HG03280 (cell line): ENCODE results near the gene MEIS2.

ENCODE experiments used
- ATAC-seq: cut with Tn5 transposase; IDR thresholded peaks from one replicate; pipeline ENCODE4 v1.9.1; 2021; ENCODE audit warnings: mild to moderate bottlenecking, moderate library complexity; ENCODE audit not compliant: unreplicated experiment

MEIS2 gene

DNA sequence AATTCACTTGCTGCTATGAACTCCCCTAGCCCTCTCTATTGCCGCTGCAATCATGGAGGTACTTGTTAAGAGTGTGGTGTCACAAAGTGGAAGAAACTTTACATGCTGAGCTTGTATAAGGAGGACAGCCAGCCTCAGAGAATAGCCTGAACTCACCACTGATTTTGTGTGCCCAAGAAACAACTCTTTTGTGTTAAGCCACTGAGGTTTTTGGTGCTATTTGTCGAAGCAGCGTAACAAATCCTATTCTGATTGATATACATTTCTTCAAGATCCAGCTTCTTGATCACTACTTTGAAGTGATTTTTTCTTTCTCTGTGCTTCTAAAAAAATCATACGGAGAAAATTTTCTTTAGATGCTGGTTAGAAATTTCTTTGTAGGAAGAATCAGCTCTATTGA is 132.4 kb downstream of the MEIS2 start:
- no peak for ATAC-seq

DNA sequence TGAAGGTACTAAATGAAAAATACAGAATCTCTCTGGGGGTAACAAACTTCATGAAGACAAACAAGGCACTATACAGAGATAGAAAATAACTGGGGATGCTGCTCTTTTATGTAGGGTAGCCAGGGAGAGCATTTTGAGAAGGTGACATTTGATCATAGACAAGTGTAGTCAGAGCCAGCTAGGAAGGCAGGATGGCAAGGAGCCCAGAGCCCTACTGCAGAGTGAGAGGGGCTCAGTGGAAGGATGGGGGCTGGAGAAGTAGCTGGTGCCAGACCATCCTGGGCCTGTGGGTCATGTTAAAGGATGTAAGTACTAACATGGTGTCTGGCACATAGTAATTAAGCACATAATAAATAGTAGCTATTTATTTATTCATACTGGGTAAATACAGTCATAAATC is 133.6 kb downstream of the MEIS2 start:
- no peak for ATAC-seq

DNA sequence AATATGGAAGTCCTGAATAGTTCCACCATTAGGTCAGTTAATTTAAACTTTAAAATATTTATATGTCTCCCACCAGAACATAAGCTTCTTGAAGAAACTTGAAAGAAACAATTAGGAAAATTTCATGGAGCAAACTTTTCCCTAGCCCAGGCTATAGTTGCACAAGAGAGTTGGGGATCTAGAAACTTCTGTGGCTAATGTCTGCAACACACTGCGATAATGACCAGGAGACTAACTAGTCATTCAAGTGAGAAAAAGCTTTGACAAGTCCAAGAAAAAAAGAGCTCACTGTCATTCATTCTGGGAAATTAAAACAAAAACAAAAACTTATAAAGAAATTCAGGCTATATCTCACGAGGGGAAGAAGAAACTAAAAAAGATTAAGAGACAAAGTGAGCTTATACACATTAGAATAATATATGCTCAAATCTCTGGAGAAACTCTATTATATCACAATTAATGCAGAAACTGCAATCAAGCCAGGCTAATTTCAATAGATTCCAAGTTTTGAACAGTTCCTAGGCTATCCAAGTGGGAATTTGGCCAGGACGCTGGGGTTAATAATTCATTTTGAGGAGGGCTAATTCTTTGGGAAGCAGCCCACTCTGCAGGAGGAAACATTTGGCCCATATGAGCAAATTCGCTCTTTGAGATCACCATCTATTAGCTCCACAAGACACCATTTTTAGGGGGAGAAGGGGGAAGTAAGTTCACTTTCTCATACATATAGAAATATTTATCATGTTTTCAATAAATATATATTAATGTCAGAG is 134.6 kb downstream of the MEIS2 start:
- no peak for ATAC-seq

DNA sequence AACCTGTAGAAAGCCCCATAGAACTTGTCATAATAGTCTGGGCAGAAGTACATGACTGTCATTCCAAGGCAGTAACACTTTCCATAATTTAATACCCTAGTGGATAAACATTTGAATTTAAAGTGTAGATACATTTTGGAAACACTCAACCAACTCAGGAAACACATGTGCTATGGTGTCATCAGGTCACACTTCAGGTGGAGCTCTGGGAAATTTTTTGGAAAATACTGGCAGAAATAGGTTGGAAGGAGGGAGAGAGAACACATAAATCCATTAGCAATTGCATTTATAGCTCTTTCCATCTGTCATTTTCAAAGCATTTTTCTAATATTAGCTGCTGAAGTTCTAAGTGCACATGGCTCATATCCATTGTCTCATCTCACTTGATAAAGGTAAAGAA is 135.7 kb downstream of the MEIS2 start:
- ATAC-seq, result no peak

DNA sequence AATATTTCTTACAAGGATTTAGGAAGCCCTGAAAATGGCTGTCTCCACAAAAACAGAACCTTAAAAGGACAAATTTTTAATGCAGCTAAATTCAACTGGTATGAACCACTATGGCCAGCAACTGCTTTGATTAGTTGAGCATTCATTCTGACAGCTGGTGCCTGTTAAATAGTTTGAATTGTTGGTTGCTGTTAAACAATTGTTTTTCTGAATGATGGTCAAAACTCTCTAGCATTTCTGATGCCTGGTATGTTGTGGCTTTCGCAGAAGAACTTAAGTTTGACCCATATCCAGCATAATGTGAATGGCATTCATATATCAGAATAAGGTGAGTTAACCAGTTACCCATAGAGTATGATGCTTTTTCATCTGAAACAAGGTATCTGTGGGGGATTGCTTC is 138.4 kb downstream of the MEIS2 start:
- ATAC-seq, result no peak

DNA sequence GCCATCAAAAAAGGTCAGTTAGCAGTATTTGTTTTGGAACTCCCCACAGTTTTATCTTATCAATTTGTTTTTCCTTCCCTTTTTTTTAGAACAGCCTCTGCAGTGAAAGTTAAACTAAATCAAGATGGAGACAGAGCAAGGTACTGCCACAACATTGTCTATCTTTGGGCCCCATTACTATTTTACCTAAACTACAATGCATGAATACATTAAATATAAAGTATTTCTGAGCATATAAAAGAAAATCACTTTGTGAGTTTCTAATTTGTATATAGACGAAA is 139.5 kb downstream of the MEIS2 start:
- ATAC-seq, result no peak

DNA sequence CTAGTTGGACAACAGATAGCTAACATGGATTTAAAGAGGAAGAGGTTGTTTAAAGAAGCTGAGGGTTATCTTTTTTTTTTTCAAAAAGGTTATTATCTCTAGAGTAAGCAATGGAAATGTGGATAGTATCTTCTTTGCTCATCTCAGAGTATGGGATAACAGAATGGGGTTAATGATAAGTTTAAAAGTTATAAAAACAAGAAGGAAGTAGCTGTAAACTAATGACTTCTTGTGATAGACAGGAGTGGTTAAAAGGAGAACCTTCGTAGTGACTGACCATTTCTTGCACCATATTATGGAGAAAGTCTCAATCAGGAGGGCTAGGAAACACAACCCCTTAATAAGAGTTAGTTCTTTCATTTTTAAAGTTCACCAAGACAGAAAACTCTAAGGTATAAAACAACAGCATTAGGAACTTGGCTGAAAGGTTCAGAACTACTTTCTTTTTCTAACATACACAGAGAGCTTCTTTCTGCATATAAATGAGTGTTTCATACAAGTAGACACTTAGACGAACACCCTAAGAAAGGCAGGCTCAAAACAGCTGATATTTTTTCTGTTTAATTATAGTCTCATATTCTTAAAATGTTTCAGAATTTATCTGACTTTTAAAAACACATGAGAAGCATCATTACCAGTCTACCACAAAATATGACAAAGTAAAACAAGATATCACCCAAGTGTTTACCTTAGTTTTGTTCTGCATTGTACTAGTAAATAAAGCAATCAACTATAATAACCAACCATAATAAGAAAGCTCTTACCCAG is 140.0 kb downstream of the MEIS2 start:
- ATAC-seq, result no peak

DNA sequence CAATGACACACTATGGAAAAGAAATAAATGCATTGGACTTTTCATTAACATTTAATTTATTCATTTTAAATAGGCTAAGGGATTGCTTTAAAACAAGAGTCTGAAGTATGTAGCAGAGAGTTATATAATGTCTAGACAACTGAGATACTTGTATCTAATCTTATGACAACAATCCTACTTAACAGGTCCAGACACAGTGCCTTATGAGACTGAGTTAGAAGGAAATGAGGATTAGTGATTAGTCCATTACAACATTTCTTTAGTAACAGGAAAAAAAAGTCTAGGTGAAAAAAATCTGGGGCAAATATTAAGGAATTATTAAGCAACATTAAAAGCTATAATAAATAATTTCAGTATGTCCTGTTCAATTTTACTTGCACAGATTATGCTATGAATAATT is 140.6 kb downstream of the MEIS2 start:
- ATAC-seq, result no peak

DNA sequence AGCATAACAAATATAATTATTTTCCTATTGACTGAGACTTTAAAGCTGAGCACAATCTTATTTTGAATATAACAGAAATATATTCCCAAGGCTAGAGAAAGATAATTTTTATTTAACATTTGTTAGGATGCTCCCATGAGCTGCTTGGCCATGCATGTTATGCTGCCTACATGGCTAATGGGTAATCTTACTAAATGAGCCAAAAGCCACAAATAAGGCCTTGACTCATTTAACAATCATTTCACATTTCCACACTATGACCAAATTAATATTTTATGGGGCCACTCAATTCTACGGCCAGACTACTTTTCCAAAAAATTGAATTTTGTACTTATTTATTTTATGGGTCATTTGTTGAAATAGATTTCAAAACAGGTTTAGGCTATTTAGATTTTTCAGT is 141.7 kb downstream of the MEIS2 start:
- ATAC-seq, result no peak

DNA sequence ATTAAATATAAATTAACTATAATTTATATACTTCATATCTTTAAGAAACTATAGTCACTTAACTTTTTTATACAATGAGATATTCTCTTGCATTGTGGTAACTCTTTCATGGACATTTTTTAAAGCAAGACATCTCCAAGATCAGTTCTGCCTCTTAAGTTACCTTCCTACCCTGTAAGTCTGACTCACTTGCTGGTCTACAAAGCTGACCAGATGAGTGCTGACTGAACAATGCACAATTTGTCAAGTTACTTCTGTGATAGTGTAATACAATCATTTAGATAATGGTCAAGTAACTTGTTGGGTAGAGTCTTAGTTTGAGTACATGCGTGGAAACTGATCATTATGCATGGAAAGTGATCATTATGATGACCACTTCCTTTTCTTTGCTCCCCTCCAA is 145.9 kb downstream of the MEIS2 start:
- no peak for ATAC-seq

DNA sequence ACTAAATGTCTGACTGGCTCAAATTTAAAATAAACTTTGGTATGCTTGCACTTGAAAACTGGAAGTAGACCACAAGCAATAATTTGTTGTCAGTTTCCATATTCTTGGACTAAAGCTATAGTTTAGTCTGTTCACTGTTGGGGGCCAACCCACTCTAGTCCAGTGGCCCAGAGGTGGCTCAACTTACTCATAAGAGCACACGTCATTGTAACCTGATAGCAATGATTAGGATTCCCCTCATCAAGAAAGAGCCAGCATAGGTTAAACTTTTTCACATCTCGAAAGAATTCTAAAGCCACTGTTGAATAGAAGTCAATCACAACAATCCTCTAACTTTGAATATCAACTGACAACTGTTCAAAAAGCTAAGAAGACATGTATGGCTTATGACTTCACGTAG is 147.0 kb downstream of the MEIS2 start:
- ATAC-seq, result no peak

DNA sequence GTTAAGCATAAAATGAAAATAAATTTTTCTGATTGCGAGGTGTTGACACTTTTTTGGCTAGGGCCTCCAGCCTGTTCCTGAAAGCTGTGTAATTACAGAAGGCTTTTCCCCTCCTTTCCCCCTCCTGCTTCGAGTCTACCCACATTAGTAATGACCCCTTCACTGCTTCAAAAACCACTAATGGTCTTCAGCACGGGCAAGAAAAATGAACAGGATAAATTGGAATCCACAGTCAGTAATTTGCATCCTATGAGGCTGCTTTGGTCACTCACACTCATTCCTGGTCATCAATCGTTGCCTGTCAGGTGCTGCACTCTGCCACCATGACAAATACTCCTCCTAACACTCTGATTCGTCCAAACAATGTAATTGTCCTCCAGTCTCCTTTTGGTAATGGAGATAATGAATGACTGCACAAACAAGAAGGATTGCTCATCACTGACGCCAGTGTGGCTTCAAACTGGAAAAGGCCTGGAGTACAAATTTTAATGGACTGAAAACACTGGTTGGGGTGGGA is 148.6 kb downstream of the MEIS2 start:
- ATAC-seq, result no peak

DNA sequence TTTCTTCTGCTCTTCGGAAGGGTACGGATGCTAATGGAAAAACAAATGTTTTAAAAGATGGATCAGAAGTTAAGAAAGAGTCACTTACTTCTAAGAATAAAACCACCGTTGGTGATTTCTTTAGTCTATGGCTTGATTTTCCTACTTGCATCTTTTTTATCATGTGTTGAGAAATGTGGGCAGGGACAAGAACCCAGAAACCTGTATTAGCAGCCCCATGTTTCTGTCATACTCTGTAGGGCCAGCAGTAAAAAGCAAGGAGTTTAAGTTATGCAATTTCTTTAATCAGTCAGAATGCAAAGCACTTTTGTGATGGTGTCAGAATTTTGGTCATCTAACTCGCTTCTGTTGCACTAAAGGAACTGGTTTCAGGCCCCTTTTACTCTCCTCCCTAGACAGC is 150.0 kb downstream of the MEIS2 start:
- ATAC-seq, result no peak

DNA sequence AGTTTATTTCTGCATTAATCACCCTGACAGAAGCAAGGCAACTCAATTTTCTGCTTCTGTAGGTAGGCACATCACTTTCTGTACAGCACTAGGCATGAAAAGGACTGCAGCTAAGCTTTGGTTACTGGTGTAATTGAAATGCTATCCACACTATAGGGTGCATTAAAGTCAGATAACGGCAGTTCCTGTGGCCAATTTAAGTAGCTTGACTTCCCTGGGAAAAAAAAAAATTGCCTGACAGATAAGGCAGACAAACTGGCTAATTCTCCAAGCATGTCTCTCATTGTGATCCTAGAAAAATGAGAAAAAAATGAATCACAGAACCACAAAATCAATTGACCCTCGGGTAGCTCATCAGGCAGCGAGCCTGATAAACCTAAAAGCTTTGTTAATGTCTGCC is 151.4 kb downstream of the MEIS2 start:
- ATAC-seq, result no peak

DNA sequence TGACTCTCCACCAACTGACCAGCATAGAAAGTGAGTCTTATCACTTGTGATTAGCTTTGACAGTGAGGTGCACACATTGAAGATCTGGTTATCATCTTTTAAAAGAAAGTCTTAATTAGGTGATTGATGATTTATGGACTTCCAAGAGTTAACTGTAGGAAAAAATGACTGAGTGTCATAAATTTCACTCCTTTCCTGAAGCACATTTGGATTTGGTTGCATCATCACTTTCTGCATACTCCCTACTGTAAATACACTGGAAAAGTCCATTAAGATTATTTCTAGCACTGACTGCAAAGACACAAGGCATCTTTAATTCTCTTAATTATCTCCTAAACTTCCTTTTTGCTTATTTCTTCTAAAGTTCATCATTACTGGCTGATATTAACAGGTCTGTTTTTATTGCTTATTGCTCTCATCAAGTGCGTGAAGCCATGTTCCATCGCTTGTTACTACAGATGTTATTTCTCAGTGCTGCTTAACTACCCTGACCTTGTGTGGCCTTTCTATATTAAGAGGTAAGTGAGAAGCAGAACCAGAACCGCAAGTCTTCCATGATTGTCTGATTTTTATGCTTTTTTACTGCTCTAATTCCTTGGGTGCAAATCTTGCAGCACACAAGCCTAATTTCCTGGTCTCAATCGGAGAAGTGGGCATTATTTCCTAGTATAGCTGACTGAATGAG is 153.2 kb downstream of the MEIS2 start:
- ATAC-seq, result no peak

DNA sequence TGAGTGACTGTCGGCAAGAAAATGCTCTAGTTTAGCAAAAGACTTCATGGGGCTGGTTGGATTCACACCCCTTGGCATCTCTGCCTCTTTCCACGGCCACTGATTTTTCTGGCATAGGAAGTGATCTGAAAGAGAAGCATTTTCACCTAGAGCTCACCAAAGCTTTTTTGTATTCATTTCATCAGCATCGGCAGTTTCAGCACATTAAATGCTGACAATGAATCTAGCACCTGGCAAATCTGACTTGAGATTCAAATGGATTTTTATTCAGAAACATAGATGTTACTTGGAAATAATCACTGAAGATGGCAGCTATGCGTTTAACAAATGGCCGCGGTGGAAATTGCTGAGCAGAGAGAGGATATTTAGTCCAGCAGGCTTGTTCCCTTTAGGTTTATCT is 155.9 kb downstream of the MEIS2 start:
- no peak for ATAC-seq

DNA sequence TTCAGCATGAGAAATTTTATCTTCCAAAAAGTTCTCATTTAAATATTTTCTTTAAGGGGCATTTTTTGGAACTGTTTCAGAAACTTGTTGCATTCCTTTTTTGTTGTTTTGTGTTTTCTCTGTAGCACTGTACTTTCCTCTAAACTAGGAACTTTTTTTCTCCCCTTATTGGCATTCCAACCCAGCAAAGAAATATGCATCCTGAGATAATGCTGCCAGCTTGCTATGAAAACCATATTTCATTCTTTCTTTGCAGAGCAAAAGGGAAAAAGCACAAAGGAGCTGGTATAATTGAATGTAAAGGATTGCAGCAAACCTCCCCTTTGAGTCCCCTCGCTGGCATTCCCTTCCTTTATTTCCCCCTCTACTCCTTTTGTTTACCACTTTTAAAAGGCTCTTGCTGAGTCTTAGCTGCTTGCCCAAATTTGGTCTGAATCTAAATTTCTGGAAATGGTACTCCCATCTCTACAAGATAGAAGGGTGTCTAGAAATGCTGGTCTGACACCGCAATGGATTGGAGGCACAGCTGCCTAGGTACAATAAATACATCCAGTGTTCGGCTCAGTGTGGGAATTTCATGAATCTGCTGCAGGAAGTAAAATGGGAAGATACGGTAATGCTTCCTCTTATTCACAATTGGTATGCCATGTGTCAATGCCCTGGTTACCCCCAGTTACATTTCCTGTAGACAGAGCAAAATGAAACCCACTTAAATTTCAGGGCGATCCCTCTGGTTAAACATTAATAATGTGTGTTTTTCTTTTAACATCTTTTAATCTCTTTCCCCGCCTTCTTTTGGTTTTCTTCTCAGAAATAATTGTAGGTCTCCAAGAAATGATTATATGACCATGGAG is 156.6 kb downstream of the MEIS2 start:
- ATAC-seq, result no peak

DNA sequence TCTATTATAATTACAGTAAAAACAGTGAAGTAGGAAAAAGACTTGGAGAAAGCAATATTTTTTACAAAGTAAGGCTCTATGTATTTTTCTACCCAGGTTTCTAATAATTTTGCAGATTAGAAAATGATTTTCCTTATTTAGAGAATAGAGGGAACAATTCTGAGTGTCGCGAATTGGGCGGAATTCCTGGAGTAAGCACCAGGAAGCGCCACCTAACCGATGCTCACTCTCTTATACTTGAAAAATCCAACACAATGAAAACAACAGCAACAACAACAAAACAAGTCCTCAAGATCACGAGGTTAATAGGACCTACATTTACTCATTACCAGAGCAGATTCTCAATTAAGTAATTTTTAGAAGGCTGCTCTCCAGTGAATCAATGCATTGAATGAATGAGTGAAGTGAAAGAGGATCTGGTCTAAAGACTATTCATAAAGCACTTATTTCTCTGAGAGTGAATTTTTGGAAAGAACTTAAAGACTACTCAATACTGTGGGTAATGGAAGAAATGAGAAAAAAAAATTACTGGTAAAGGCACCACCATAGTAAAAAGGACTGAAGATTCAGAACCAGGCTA is 158.0 kb downstream of the MEIS2 start:
- ATAC-seq, result no peak

DNA sequence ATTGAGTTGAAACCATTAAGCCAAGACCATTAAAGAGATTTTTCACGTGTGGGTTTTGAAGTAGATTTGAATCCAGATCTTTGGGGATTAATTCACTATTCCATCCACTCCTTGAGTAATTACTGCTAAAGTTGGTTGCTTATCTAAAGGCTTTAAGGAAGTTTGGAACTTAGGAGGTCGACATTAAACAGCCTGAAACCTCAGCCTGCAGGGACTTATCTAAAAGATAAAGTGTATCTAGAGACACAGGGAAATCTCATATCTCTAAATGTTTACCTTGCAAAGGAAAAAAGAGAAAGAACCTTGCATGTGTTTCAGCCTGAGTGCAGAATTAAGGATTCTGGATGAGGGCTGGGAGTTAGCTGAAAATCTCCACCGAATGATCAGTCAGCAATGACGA is 158.6 kb downstream of the MEIS2 start:
- no peak for ATAC-seq

DNA sequence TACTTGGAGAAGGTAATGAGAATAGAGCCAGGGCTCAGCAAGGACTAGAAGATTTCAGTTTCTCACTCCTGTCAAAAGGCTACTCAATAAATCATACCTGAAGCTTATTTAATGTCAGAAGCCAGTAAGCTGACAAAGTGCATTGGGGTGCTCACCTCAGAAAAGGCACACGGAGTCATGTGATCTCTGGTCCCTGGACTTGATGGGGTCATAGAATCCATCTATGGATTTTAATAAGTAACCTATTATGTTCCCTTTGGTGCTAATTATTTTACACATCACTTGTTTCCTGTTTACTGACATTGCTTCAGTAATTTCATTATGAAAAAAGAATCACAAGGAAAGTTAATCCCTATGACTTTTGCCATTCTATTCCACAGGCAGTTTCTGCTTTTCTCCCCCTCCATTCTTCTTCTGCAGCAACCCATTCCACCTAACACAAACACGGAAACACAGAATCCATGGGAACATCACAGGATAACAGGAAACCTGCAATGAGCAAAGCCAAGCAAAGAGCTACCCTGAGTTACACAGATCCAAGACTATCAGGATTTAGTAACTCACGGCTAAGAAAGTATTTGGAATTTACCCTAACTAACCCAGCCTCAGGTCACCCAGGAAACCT is 159.6 kb downstream of the MEIS2 start:
- no peak for ATAC-seq
